ENCODE results near the gene BCL6. TPM values are rescaled to one million over a fixed set of nuclear protein-coding genes. Genes with fewer than 3 reads are reported as not detected.

The BCL6 gene
- total and polyA plus RNA-seq, 2 experiments from 2014 or later = 2.6 to 5.9 TPM

DNA sequence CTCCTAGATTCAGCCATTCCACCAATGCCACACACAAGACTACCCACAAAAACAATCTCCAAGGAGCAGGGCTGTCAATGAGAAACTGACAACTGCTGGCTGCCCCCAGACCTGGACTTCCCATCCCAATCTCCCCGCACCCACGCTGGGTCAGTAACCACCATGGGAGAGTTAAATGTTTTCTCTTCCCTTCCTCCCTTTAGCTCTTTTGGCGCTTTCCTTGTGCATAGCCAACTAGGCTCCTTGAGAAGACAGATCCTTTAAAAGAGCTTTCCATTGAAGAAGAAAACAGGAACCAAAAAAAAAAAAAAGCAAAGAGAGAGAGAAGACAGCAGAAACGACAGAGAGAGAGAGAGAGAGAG lies 8.3 kb downstream of the BCL6 start (continued):
- TF ChIP-seq, protein P1, sequence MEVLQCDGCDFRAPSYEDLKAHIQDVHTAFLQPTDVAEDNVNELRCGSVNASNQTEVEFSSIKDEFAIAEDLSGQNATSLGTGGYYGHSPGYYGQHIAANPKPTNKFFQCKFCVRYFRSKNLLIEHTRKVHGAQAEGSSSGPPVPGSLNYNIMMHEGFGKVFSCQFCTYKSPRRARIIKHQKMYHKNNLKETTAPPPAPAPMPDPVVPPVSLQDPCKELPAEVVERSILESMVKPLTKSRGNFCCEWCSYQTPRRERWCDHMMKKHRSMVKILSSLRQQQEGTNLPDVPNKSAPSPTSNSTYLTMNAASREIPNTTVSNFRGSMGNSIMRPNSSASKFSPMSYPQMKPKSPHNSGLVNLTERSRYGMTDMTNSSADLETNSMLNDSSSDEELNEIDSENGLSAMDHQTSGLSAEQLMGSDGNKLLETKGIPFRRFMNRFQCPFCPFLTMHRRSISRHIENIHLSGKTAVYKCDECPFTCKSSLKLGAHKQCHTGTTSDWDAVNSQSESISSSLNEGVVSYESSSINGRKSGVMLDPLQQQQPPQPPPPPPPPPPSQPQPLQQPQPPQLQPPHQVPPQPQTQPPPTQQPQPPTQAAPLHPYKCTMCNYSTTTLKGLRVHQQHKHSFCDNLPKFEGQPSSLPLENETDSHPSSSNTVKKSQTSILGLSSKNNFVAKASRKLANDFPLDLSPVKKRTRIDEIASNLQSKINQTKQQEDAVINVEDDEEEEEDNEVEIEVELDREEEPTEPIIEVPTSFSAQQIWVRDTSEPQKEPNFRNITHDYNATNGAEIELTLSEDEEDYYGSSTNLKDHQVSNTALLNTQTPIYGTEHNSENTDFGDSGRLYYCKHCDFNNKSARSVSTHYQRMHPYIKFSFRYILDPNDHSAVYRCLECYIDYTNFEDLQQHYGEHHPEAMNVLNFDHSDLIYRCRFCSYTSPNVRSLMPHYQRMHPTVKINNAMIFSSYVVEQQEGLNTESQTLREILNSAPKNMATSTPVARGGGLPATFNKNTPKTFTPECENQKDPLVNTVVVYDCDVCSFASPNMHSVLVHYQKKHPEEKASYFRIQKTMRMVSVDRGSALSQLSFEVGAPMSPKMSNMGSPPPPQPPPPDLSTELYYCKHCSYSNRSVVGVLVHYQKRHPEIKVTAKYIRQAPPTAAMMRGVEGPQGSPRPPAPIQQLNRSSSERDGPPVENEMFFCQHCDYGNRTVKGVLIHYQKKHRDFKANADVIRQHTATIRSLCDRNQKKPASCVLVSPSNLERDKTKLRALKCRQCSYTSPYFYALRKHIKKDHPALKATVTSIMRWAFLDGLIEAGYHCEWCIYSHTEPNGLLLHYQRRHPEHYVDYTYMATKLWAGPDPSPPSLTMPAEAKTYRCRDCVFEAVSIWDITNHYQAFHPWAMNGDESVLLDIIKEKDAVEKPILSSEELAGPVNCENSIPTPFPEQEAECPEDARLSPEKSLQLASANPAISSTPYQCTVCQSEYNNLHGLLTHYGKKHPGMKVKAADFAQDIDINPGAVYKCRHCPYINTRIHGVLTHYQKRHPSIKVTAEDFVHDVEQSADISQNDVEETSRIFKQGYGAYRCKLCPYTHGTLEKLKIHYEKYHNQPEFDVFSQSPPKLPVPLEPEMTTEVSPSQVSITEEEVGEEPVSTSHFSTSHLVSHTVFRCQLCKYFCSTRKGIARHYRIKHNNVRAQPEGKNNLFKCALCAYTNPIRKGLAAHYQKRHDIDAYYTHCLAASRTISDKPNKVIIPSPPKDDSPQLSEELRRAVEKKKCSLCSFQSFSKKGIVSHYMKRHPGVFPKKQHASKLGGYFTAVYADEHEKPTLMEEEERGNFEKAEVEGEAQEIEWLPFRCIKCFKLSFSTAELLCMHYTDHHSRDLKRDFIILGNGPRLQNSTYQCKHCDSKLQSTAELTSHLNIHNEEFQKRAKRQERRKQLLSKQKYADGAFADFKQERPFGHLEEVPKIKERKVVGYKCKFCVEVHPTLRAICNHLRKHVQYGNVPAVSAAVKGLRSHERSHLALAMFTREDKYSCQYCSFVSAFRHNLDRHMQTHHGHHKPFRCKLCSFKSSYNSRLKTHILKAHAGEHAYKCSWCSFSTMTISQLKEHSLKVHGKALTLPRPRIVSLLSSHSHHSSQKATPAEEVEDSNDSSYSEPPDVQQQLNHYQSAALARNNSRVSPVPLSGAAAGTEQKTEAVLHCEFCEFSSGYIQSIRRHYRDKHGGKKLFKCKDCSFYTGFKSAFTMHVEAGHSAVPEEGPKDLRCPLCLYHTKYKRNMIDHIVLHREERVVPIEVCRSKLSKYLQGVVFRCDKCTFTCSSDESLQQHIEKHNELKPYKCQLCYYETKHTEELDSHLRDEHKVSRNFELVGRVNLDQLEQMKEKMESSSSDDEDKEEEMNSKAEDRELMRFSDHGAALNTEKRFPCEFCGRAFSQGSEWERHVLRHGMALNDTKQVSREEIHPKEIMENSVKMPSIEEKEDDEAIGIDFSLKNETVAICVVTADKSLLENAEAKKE (CRISPR knock-in tag; IDR thresholded peaks at IDR 0.05) = no peak

DNA sequence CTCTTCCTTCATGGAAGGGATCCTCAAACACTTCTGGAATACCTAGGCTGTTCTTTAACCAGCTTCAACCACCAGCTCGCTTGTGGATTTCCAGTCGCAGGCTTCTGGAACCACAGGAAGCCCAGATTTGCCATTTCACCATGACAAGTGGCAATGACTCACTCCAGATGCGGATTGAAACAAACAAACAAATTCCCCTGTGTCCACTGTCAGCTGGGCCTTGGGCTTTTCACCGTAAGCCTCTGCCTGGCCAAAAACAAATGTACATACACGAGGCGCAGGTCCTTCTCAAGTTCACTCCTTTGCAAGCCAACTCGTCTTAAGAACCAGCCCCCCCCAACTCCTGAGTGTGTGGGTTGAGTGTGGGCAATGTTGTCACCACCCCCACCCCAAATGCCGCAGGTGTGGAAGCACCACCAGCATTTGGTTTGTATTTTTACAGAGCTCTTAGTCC lies 8.8 kb downstream of the BCL6 start:
- H3K4me1 ChIP-seq (ENCODE audit: insufficient read depth) = peaks cover 21% of the 10 kb centered on the region
- H3K36me3 ChIP-seq (ENCODE audit: insufficient read depth) = no peaks in the 10 kb centered on the region
- ATAC-seq (no peak), DNase-seq (ENCODE audit: low spot score) (peak; percentile 36)
- H3K27me3 ChIP-seq (ENCODE audit: insufficient read depth) = peaks cover 39% of the 10 kb centered on the region
- H3F3A ChIP-seq (replicated peaks; ENCODE audit: low read depth) = no peaks in the 10 kb centered on the region; the same call in 1 of the 2 replicates
- no peaks in the 10 kb centered on the region for H3K79me2 ChIP-seq (replicated peaks; ENCODE audit: insufficient read depth)
- no peaks in the 10 kb centered on the region for H4K20me1 ChIP-seq (replicated peaks; ENCODE audit: insufficient read depth)
- H3K27me3 Mint-ChIP-seq (ENCODE audit: insufficient read depth, low read depth, poor library complexity) = peaks cover 30% of the 10 kb centered on the region
- no peak overlapping the region for H3K27ac Mint-ChIP-seq
- H3K4me2 ChIP-seq = peak overlapping the region; percentile 87
- no peak overlapping the region for H3K27ac ChIP-seq (ENCODE audit: low read depth)
- no peaks in the 10 kb centered on the region for H3K9me3 Mint-ChIP-seq
- H2AFZ ChIP-seq = no peak overlapping the region
- peak overlapping the region; percentile 82; the same call in 1 of the 2 replicates for H3K4me3 ChIP-seq
- H3K9me2 ChIP-seq (ENCODE audit: insufficient read depth) = no peaks in the 10 kb centered on the region
- no peaks in the 10 kb centered on the region for H3K36me3 Mint-ChIP-seq (ENCODE audit: low read depth)
- H3K4me1 Mint-ChIP-seq = peaks cover 28% of the 10 kb centered on the region
- H3K4me3 Mint-ChIP-seq = peak overlapping the region; percentile 81
- TF ChIP-seq, protein P2, sequence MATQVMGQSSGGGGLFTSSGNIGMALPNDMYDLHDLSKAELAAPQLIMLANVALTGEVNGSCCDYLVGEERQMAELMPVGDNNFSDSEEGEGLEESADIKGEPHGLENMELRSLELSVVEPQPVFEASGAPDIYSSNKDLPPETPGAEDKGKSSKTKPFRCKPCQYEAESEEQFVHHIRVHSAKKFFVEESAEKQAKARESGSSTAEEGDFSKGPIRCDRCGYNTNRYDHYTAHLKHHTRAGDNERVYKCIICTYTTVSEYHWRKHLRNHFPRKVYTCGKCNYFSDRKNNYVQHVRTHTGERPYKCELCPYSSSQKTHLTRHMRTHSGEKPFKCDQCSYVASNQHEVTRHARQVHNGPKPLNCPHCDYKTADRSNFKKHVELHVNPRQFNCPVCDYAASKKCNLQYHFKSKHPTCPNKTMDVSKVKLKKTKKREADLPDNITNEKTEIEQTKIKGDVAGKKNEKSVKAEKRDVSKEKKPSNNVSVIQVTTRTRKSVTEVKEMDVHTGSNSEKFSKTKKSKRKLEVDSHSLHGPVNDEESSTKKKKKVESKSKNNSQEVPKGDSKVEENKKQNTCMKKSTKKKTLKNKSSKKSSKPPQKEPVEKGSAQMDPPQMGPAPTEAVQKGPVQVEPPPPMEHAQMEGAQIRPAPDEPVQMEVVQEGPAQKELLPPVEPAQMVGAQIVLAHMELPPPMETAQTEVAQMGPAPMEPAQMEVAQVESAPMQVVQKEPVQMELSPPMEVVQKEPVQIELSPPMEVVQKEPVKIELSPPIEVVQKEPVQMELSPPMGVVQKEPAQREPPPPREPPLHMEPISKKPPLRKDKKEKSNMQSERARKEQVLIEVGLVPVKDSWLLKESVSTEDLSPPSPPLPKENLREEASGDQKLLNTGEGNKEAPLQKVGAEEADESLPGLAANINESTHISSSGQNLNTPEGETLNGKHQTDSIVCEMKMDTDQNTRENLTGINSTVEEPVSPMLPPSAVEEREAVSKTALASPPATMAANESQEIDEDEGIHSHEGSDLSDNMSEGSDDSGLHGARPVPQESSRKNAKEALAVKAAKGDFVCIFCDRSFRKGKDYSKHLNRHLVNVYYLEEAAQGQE (IDR thresholded peaks at IDR 0.05; ENCODE audit: unreplicated experiment) = no peak
- TF ChIP-seq EZH2phosphoT487 (IDR thresholded peaks at IDR 0.05; ENCODE audit: unreplicated experiment) (no peak), POLR2AphosphoS5 (IDR thresholded peaks at IDR 0.05; ENCODE audit: low read depth) (no peak), ZNF114 (CRISPR knock-in tag; IDR thresholded peaks at IDR 0.05) (no peak), CREB1 (CRISPR knock-in tag; IDR thresholded peaks at IDR 0.05; ENCODE audit: low read depth) (no peak), ZNF331 (CRISPR knock-in tag; IDR thresholded peaks at IDR 0.05; ENCODE audit: low read depth) (no peak), STAT1 (IDR thresholded peaks at IDR 0.05; ENCODE audit: unreplicated experiment) (no peak)
- TF ChIP-seq, protein P3, sequence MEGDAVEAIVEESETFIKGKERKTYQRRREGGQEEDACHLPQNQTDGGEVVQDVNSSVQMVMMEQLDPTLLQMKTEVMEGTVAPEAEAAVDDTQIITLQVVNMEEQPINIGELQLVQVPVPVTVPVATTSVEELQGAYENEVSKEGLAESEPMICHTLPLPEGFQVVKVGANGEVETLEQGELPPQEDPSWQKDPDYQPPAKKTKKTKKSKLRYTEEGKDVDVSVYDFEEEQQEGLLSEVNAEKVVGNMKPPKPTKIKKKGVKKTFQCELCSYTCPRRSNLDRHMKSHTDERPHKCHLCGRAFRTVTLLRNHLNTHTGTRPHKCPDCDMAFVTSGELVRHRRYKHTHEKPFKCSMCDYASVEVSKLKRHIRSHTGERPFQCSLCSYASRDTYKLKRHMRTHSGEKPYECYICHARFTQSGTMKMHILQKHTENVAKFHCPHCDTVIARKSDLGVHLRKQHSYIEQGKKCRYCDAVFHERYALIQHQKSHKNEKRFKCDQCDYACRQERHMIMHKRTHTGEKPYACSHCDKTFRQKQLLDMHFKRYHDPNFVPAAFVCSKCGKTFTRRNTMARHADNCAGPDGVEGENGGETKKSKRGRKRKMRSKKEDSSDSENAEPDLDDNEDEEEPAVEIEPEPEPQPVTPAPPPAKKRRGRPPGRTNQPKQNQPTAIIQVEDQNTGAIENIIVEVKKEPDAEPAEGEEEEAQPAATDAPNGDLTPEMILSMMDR (conservative IDR thresholded peaks at IDR 0.05; ENCODE audit: low read depth in 2 of 2) = no peak
- TF ChIP-seq, protein P4, sequence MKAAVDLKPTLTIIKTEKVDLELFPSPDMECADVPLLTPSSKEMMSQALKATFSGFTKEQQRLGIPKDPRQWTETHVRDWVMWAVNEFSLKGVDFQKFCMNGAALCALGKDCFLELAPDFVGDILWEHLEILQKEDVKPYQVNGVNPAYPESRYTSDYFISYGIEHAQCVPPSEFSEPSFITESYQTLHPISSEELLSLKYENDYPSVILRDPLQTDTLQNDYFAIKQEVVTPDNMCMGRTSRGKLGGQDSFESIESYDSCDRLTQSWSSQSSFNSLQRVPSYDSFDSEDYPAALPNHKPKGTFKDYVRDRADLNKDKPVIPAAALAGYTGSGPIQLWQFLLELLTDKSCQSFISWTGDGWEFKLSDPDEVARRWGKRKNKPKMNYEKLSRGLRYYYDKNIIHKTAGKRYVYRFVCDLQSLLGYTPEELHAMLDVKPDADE (IDR thresholded peaks at IDR 0.05) = no peak
